Adrenal gland (tissue), 12 donors: ENCODE measurements around the gene TMEM145. TPM values are rescaled to one million over a fixed set of nuclear protein-coding genes. Genes with fewer than 3 reads are reported as not detected.
A peak's percentile ranks its signal among the peaks of the same experiment; 100 is the strongest.

Source experiments
- DNase-seq, 7 donors: peaks; one replicate each; pipeline ENCODE4 v3.0.0-alpha.2; 2019 to 2020
- H3K27ac ChIP-seq, 5 donors: fragments of 200-600 bp; sonication (generic) in 4 of 5; 1 replicate in 3 of 5; 2 replicates in 2 of 5; pipeline versions ENCODE4 v1.5.1 to v1.8.0; 2016 to 2020; ENCODE audit warnings: mild to moderate bottlenecking in 1 of 5
- H3K27me3 ChIP-seq: fragments of 200-600 bp; 2 replicates; pipeline ENCODE4 v1.8.0; 2021
- H3K36me3 ChIP-seq, 2 donors: fragments of 200-600 bp; replicated peaks in 1 of 2; 1 replicate in 1 of 2; 2 replicates in 1 of 2; pipeline versions ENCODE4 v1.5.1 to v1.8.0; 2018 to 2022
- H3K4me1 ChIP-seq, 2 donors: fragments of 200-600 bp; replicated peaks in 1 of 2; 1 replicate in 1 of 2; 2 replicates in 1 of 2; pipeline versions ENCODE4 v1.5.1 to v1.8.0; 2018 to 2021
- H3K4me3 ChIP-seq, 4 donors: fragments of 200-600 bp; sonication (generic) in 3 of 4; one replicate each; pipeline ENCODE4 v1.5.1; 2016 to 2018
- H3K9me3 ChIP-seq, 3 donors: fragments of 200-600 bp; sonication (generic) in 1 of 3; replicated peaks in 1 of 3; 1 replicate in 2 of 3; 2 replicates in 1 of 3; pipeline versions ENCODE4 v1.5.1 to v1.8.0; 2016 to 2021
- CTCF ChIP-seq, 6 experiments: fragments of 450-650 bp in 4 of 6; fragments of 200-600 bp in 2 of 6; sonication (generic) in 1 of 6; IDR thresholded peaks; 1 replicate in 5 of 6; 2 replicates in 1 of 6; pipeline versions ENCODE4 v1.5.1 to v1.8.0; 2016 to 2021; ENCODE audit warnings: antibody characterized with exemption in 6 of 6, mild to moderate bottlenecking in 2 of 6, moderate library complexity in 1 of 6
- POLR2A ChIP-seq, 2 donors: fragments of 450-650 bp; IDR thresholded peaks; one replicate each; pipeline ENCODE4 v1.6.1; 2017; ENCODE audit warnings: antibody characterized with exemption in 2 of 2, mild to moderate bottlenecking in 2 of 2, moderate library complexity in 1 of 2
- WGBS, 4 donors: extraction: QIAGEN DNeasy Blood & Tissue Kit in 2 of 4; methylation state at CpG; one replicate each; pipeline versions ENCODE4 v1.1.5 to v1.1.7; 2013 to 2017; 5-methylcytosine and 5-hydroxymethylcytosine counted together
- intact Hi-C, 2 donors: fragments of 100-400 bp; cut with DNase I; formaldehyde crosslinking; loops; one replicate each; pipeline versions ENCODE4 v1.14.1 to v1.15.0; 2022 to 2023
- polyA plus RNA-seq, 3 donors: library from polyadenylated mRNA; stranded (reverse); fragments of 200-250 nt in 2 of 3; fragments of 350-450 nt in 1 of 3; fragmentation: Illumina TruSeq in 1 of 3; extraction: RNeasy Lipid Tissue Mini Kit (QIAGEN cat#74804) in 1 of 3; gene quantifications; one replicate each; pipeline ENCODE4 v1.2.3, GENCODE V29; 2013 to 2014
- total RNA-seq, 9 donors: library from RNA; depleted of rRNA in 4 of 9; stranded (reverse); fragments of >200 nt in 4 of 9; fragments of 120-200 nt in 1 of 9; fragmentation: NEBNext Ultra II Directional in 1 of 9; extraction: Animal tissue kit (Norgen Biotek cat#: 25700) in 1 of 9; gene quantifications; one replicate each; pipeline versions ENCODE4 v1.1.0 to v1.2.4, GENCODE V29; 2013 to 2023
- donor health status: healthy with polysubstance abuse.
- donor health status: Bipolar disorder and iron deficiency.
- donor health status: DM: yes; HTN: yes; CAD: no.
- donor health status: DM: no; HTN: no; CAD: no.
- donor health status: DM: no; HTN: no; CAD: no.
- donor health status: DM: yes; HTN: yes; CAD: no.

Gene TMEM145
- total and polyA plus RNA-seq, 12 donors = 0.94 to 31.7 (median 4.5) TPM; not detected in 3

GRCh38 chr19:42270346-42271044, 42.6 kb upstream of the TMEM145 start:
- 5 to 13% (median 8%) methylated on average over 5 to 18 of the region's 18 CpGs for WGBS, 4 donors
- Histone ChIP-seq H3K36me3 (peaks cover 0 to 39% of the 10 kb centered on the region in 2 donors), H3K4me3 (peak overlapping the region in 2 of 4 donors; percentile 56 to 81), H3K4me1 (peaks cover 24 to 38% of the 10 kb centered on the region in 2 donors), H3K27me3 (no peaks in the 10 kb centered on the region), H3K27ac (peak overlapping the region; percentile 86 to 96 (median 92)), H3K9me3 (no peaks in the 10 kb centered on the region)
- peak; percentile 72 to 92 (median 76) for DNase-seq
- TF ChIP-seq POLR2A (IDR thresholded peaks at IDR 0.05) (peak; percentile 37 to 61), CTCF (IDR thresholded peaks at IDR 0.05) (no peak)
- intact Hi-C loops = no loop called here

DNA sequence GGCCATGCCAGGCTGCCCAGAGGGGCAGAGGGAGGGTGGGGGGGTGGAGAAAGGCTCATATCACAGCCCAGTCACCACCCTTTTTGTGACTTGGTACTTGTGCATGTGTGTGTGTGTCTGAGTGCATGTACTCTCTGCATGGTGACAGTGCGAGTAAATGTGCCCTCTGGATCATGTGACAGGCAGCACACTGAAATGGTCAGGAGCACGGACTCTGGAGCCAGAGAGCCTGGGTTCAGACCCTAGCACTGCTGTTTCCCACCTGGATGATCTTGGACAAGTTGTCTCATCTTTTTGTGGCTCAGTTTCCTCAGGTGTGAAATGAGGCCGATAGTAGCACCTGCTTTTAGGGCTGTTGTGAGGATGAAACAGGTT, 42.1 kb upstream of the TMEM145 start:
- Histone ChIP-seq H3K9me3 (no peaks in the 10 kb centered on the region), H3K27me3 (no peaks in the 10 kb centered on the region), H3K4me3 (peak overlapping the region in 2 of 4 donors; percentile 56 to 81), H3K4me1 (peaks cover 24 to 40% of the 10 kb centered on the region in 2 donors), H3K36me3 (peaks cover 0 to 39% of the 10 kb centered on the region in 2 donors), H3K27ac (peak overlapping the region in 4 of 5 donors; percentile 86 to 96 (median 92))
- DNase-seq = peak in 3 of 7 donors; percentile 39 to 73 (median 62)
- intact Hi-C loops = no loop called here
- TF ChIP-seq CTCF (IDR thresholded peaks at IDR 0.05) (no peak), POLR2A (IDR thresholded peaks at IDR 0.05) (no peak)
- 39 to 49% (median 44%) methylated on average over 2 to 3 of the region's 3 CpGs for WGBS, 4 donors

DNA sequence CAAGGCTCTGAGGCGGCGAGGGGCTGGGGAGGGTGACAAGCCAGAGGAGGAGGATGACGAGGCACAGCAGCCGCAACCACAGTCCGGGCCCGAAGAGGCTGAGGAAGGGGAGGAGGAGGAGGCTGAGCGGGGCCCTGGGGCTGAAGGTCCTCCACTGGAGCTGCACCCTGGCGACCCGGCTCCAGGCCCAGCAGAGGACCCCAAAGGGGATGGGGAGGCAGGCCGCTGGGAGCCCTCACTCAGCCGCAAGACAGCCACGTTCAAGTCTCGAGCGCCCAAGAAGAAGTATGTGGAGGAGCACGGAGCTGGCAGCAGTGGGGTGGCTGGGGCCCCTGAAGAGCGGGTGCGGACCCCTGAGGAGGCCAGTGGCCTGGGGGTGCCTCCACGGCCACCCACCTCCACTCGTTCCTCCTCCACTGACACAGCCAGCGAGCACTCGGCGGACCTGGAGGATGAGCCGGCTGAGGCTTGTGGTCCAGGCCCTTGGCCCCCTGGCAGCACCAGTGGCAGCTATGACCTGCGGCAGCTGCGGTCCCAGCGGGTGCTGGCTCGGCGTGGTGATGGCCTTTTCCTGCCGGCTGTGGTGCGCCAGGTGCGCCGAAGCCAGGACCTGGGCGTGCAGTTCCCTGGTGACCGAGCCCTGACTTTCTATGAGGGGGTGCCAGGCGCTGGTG, 41.1 kb upstream of the TMEM145 start:
- 89 to 91% (median 89%) methylated on average over 26 to 35 of the region's 35 CpGs for WGBS, 4 donors
- peak in 3 of 7 donors; percentile 9 to 32 (median 28) for DNase-seq
- H3K36me3 ChIP-seq = peaks cover 0 to 39% of the 10 kb centered on the region in 2 donors
- H3K9me3 ChIP-seq = no peaks in the 10 kb centered on the region
- TF ChIP-seq CTCF (IDR thresholded peaks at IDR 0.05) = no peak
- no peak for TF ChIP-seq POLR2A (IDR thresholded peaks at IDR 0.05)
- H3K4me3 ChIP-seq = no peak overlapping the region
- intact Hi-C loops = no loop called here
- peak overlapping the region in 2 of 5 donors; percentile 93 to 96 for H3K27ac ChIP-seq
- peaks cover 24 to 40% of the 10 kb centered on the region in 2 donors for H3K4me1 ChIP-seq
- no peaks in the 10 kb centered on the region for H3K27me3 ChIP-seq

DNA sequence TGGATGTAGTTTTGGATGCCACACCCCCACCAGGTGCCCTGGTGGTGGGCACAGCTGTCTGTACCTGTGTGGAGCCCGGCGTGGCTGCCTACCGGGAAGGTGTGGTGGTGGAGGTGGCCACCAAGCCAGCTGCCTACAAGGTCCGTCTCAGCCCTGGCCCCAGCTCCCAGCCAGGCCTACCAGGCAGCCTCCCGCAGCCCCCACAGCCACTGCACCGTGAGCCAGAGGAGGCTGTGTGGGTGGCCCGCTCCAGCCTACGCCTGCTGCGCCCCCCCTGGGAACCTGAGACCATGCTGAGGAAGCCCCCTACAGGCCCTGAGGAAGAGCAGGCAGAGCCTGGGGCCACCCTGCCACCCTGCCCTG, 40.6 kb upstream of the TMEM145 start:
- H3K36me3 ChIP-seq = peaks cover 0 to 39% of the 10 kb centered on the region in 2 donors
- DNase-seq = peak in 2 of 7 donors; percentile 20 to 32
- no peaks in the 10 kb centered on the region for H3K27me3 ChIP-seq
- intact Hi-C loops = no loop called here
- H3K27ac ChIP-seq = no peak overlapping the region
- H3K4me3 ChIP-seq = no peak overlapping the region
- peaks cover 26 to 42% of the 10 kb centered on the region in 2 donors for H3K4me1 ChIP-seq
- TF ChIP-seq POLR2A (IDR thresholded peaks at IDR 0.05) (no peak), CTCF (IDR thresholded peaks at IDR 0.05) (no peak)
- H3K9me3 ChIP-seq = no peaks in the 10 kb centered on the region
- 83 to 94% methylated on average over 9 of the region's 9 CpGs; no CpG with 5 or more reads in 2 of the 4 donors for WGBS, 4 donors
